Stimulated activated naive CD8-positive, alpha-beta T cell treated with anti-CD3 and anti-CD28 coated beads, Interleukin-15, amount 100 ng/mL, for 72 hours (primary cell): ENCODE measurements around the gene ABHD14A.

Experiments
- ATAC-seq: fragments of 150-1000 bp; cut with Tn5 transposase; 2 replicates; pipeline ENCODE4 v1.10.0; 2021; ENCODE audit warnings: mild to moderate bottlenecking, moderate library complexity
- DNase-seq, 2 donors: peaks; one replicate each; pipeline ENCODE4 v3.0.0; 2021 to 2022
- H3K27ac Mint-ChIP-seq, 2 donors: one replicate each; pipeline ENCODE4 v1.8.0; 2022; ENCODE audit warnings: mild to moderate bottlenecking in 2 of 2, mixed read lengths in 2 of 2, moderate library complexity in 2 of 2
- H3K27me3 Mint-ChIP-seq: one replicate; pipeline ENCODE4 v1.8.0; 2022; ENCODE audit warnings: mixed read lengths
- H3K4me1 Mint-ChIP-seq: one replicate; pipeline ENCODE4 v1.8.0; 2022; ENCODE audit warnings: mild to moderate bottlenecking, mixed read lengths
- H3K4me3 Mint-ChIP-seq, 2 donors: one replicate each; pipeline ENCODE4 v1.8.0; 2022; ENCODE audit warnings: mild to moderate bottlenecking in 2 of 2, mixed read lengths in 2 of 2, moderate library complexity in 1 of 2
- H3K9me3 Mint-ChIP-seq, 2 donors: one replicate each; pipeline ENCODE4 v1.8.0; 2022; ENCODE audit warnings: mixed read lengths in 2 of 2

Gene ABHD14A

GRCh38 chr3:52023101-52023770, 48.4 kb downstream of the ABHD14A start:
- Mint-ChIP-seq H3K27ac (peak overlapping the region in 1 of 2 donors; percentile 68), H3K9me3 (no peaks in the 10 kb centered on the region)

GRCh38 chr3:52023860-52024764, 49.2 kb downstream of the ABHD14A start:
- DNase-seq, result no peak
- H3K4me3 Mint-ChIP-seq, result no peak overlapping the region
- no peaks in the 10 kb centered on the region for H3K9me3 Mint-ChIP-seq
- no peak for ATAC-seq
- no peaks in the 10 kb centered on the region for H3K4me1 Mint-ChIP-seq
- peak overlapping the region in 1 of 2 donors; percentile 7 for H3K27ac Mint-ChIP-seq
- H3K27me3 Mint-ChIP-seq, result no peaks in the 10 kb centered on the region

More at GRCh38 chr3:52023101-52023770, 48.4 kb downstream of the ABHD14A start:
- no peak for DNase-seq
- no peaks in the 10 kb centered on the region for H3K4me1 Mint-ChIP-seq
- no peaks in the 10 kb centered on the region for H3K27me3 Mint-ChIP-seq
- no peak for ATAC-seq
- no peak overlapping the region for H3K4me3 Mint-ChIP-seq

- ATAC-seq (no peak), DNase-seq (no peak)
- Mint-ChIP-seq H3K4me3 (no peak overlapping the region), H3K4me1 (no peaks in the 10 kb centered on the region), H3K9me3 (no peaks in the 10 kb centered on the region), H3K27ac (no peak overlapping the region), H3K27me3 (no peaks in the 10 kb centered on the region)
Measured at GRCh38 chr3:52024765-52025452, 50.0 kb downstream of the ABHD14A start.

DNA sequence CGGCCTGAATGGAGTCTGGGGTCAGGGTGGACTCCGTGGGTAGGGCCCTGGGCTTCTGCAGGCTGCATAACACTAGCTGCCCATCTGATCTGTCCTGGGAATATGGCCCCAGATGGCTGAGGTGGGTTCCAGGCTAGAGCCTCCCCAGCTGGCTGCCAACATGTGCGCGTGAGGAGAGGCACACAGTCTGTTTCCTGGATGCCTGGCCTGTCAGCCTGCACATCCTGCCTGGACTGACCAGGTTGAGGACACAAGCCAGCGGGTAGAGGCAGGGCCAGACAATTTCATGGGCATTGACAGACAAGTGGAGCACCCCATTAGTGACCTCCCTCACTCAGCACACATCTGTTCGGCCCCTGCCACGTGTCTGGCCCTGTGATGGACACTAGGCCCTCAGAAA, 50.6 kb downstream of the ABHD14A start:
- ATAC-seq (no peak), DNase-seq (no peak)
- no peak overlapping the region for H3K27ac Mint-ChIP-seq
- H3K4me1 Mint-ChIP-seq, result no peaks in the 10 kb centered on the region
- H3K27me3 Mint-ChIP-seq, result no peaks in the 10 kb centered on the region
- H3K9me3 Mint-ChIP-seq, result no peaks in the 10 kb centered on the region
- H3K4me3 Mint-ChIP-seq, result no peak overlapping the region

DNA sequence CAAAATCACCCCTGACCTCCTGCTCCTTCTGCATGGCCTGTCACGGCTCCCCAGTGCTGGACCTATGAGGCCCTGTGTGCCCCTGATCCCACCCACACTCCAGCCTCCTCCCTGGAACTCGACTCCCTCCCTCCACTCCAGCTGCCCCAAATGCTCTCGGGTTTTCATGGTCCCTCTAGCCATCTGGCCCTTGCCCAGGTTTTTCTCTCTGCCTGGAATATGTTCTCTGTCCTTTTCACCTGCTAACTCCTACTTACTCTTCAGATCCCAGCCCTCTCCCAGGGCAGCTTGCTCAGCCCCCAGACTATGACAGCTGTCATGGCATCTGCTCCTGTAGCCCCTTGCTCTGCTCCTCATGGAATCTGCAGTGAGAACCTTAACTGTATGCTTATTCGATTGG, 51.2 kb downstream of the ABHD14A start:
- Mint-ChIP-seq H3K27me3 (no peaks in the 10 kb centered on the region), H3K4me1 (no peaks in the 10 kb centered on the region), H3K9me3 (no peaks in the 10 kb centered on the region), H3K4me3 (no peak overlapping the region), H3K27ac (no peak overlapping the region)
- no peak for DNase-seq
- no peak for ATAC-seq

DNA sequence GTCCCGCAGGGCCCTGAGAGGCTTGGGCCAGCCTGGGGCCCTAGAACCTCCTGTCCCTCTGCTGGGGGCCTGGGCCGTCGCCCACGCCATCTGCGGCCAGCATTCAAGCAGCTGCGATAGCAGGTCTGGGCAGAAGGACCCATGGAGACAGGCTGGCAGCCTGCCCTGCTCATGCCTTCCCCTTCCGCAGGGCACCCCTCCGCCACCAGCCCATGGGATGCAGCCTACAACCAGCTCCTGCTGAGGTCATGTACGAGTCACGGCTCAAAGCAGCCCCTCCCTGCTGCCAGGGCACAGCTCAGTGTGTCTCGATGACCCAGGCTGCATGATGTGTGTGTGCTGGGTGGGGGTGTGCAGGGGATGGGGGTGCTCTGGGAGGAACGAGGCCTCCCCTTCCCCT, 53.7 kb downstream of the ABHD14A start:
- DNase-seq, result no peak
- Mint-ChIP-seq H3K4me3 (no peak overlapping the region), H3K9me3 (no peaks in the 10 kb centered on the region), H3K27me3 (no peaks in the 10 kb centered on the region), H3K27ac (no peak overlapping the region), H3K4me1 (no peaks in the 10 kb centered on the region)
- ATAC-seq, result no peak

GRCh38 chr3:52029053-52029452, 54.2 kb downstream of the ABHD14A start:
- ATAC-seq, result no peak
- no peaks in the 10 kb centered on the region for H3K9me3 Mint-ChIP-seq

DNA sequence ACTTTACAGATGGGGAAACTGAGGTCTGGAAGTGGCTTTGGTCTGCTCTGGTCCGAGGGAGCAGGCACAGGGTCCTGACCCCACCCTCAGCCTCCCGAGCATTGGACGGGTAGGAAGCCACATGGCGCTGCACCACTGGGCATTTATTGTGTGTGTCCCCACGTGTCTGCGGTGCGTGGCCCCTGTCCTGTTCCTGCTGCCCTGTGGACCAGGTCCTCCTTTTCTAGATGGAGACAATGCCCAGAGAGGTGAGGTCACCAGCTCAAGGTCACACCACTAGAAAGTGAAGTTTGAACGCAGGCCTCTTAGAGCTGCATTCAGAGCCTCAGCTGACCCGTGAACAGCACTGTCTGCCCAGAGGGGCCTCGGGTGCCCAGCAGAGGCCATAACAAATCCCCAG, 54.7 kb downstream of the ABHD14A start:
- Mint-ChIP-seq H3K4me3 (no peak overlapping the region), H3K27me3 (no peaks in the 10 kb centered on the region), H3K4me1 (no peaks in the 10 kb centered on the region), H3K27ac (no peak overlapping the region), H3K9me3 (no peaks in the 10 kb centered on the region)
- DNase-seq, result no peak
- ATAC-seq, result no peak

More at GRCh38 chr3:52029053-52029452, 54.2 kb downstream of the ABHD14A start:
- Mint-ChIP-seq H3K27ac (no peak overlapping the region), H3K27me3 (no peaks in the 10 kb centered on the region), H3K4me1 (no peaks in the 10 kb centered on the region), H3K4me3 (no peak overlapping the region)
- no peak for DNase-seq
